ENCODE measurements around the gene RNASEH2B.

The RNASEH2B gene

GRCh38 chr13:50910485-50910805 lies 854 bp downstream of the RNASEH2B start:
- Histone ChIP-seq H3K4me3 (ENCODE audit: low read length) (peak overlapping the region; percentile 86), H3K9me3 (ENCODE audit: control insufficient read depth, low read depth, low read length) (no peaks in the 10 kb centered on the region), H3K36me3 (ENCODE audit: control insufficient read depth, low read depth, low read length) (no peaks in the 10 kb centered on the region), H3K4me1 (ENCODE audit: control insufficient read depth, low read depth, low read length) (peaks cover 24% of the 10 kb centered on the region), H3K27ac (ENCODE audit: low read length) (no peak overlapping the region), H3K27me3 (ENCODE audit: control insufficient read depth, insufficient read depth, low read length) (no peaks in the 10 kb centered on the region), H3K9ac (ENCODE audit: low read length) (peak overlapping the region; percentile 86)

- peaks cover 29% of the 10 kb centered on the region for H3K4me1 ChIP-seq (ENCODE audit: control insufficient read depth, low read depth, low read length)
- no peaks in the 10 kb centered on the region for H3K27me3 ChIP-seq (ENCODE audit: control insufficient read depth, insufficient read depth, low read length)
- H3K9me3 ChIP-seq (ENCODE audit: control insufficient read depth, low read depth, low read length) = no peaks in the 10 kb centered on the region
- H3K27ac ChIP-seq (ENCODE audit: low read length) = no peak overlapping the region
- H3K4me3 ChIP-seq (ENCODE audit: low read length) = peak overlapping the region; percentile 86
- H3K9ac ChIP-seq (ENCODE audit: low read length) = no peak overlapping the region
- no peaks in the 10 kb centered on the region for H3K36me3 ChIP-seq (ENCODE audit: control insufficient read depth, low read depth, low read length)
Measured at GRCh38 chr13:50911081-50911631, 1.6 kb downstream of the RNASEH2B start.

- no peak overlapping the region for H3K9ac ChIP-seq (ENCODE audit: low read length)
- H3K4me3 ChIP-seq (ENCODE audit: low read length) = peak overlapping the region; percentile 86
- H3K9me3 ChIP-seq (ENCODE audit: control insufficient read depth, low read depth, low read length) = no peaks in the 10 kb centered on the region
- H3K27ac ChIP-seq (ENCODE audit: low read length) = no peak overlapping the region
- H3K27me3 ChIP-seq (ENCODE audit: control insufficient read depth, insufficient read depth, low read length) = no peaks in the 10 kb centered on the region
- H3K4me1 ChIP-seq (ENCODE audit: control insufficient read depth, low read depth, low read length) = peaks cover 39% of the 10 kb centered on the region
- H3K36me3 ChIP-seq (ENCODE audit: control insufficient read depth, low read depth, low read length) = no peaks in the 10 kb centered on the region
Measured at GRCh38 chr13:50911937-50912795, 2.6 kb downstream of the RNASEH2B start.

GRCh38 chr13:50912851-50913250 lies 3.3 kb downstream of the RNASEH2B start:
- Histone ChIP-seq H3K36me3 (ENCODE audit: control insufficient read depth, low read depth, low read length) (no peaks in the 10 kb centered on the region), H3K27me3 (ENCODE audit: control insufficient read depth, insufficient read depth, low read length) (no peaks in the 10 kb centered on the region), H3K9me3 (ENCODE audit: control insufficient read depth, low read depth, low read length) (no peaks in the 10 kb centered on the region), H3K27ac (ENCODE audit: low read length) (no peak overlapping the region), H3K4me3 (ENCODE audit: low read length) (no peak overlapping the region), H3K4me1 (ENCODE audit: control insufficient read depth, low read depth, low read length) (peaks cover 40% of the 10 kb centered on the region), H3K9ac (ENCODE audit: low read length) (no peak overlapping the region)

GRCh38 chr13:50914176-50914700 lies 4.6 kb downstream of the RNASEH2B start:
- Histone ChIP-seq H3K27ac (ENCODE audit: low read length) (no peak overlapping the region), H3K4me3 (ENCODE audit: low read length) (no peak overlapping the region), H3K36me3 (ENCODE audit: control insufficient read depth, low read depth, low read length) (no peaks in the 10 kb centered on the region), H3K9ac (ENCODE audit: low read length) (no peak overlapping the region), H3K27me3 (ENCODE audit: control insufficient read depth, insufficient read depth, low read length) (no peaks in the 10 kb centered on the region), H3K9me3 (ENCODE audit: control insufficient read depth, low read depth, low read length) (no peaks in the 10 kb centered on the region), H3K4me1 (ENCODE audit: control insufficient read depth, low read depth, low read length) (peaks cover 38% of the 10 kb centered on the region)

- no peak overlapping the region for H3K4me3 ChIP-seq (ENCODE audit: low read length)
Measured at GRCh38 chr13:50914848-50915247, 5.3 kb downstream of the RNASEH2B start.

GRCh38 chr13:50915565-50915964 lies 6.0 kb downstream of the RNASEH2B start:
- no peaks in the 10 kb centered on the region for H3K36me3 ChIP-seq (ENCODE audit: control insufficient read depth, low read depth, low read length)
- H3K4me1 ChIP-seq (ENCODE audit: control insufficient read depth, low read depth, low read length) = peaks cover 34% of the 10 kb centered on the region
- no peaks in the 10 kb centered on the region for H3K9me3 ChIP-seq (ENCODE audit: control insufficient read depth, low read depth, low read length)
- no peak overlapping the region for H3K9ac ChIP-seq (ENCODE audit: low read length)
- no peak overlapping the region for H3K27ac ChIP-seq (ENCODE audit: low read length)
- no peak overlapping the region for H3K4me3 ChIP-seq (ENCODE audit: low read length)
- H3K27me3 ChIP-seq (ENCODE audit: control insufficient read depth, insufficient read depth, low read length) = no peaks in the 10 kb centered on the region

More at GRCh38 chr13:50914848-50915247, 5.3 kb downstream of the RNASEH2B start:
- H3K9ac ChIP-seq (ENCODE audit: low read length) = no peak overlapping the region
- H3K4me1 ChIP-seq (ENCODE audit: control insufficient read depth, low read depth, low read length) = peaks cover 36% of the 10 kb centered on the region
- no peaks in the 10 kb centered on the region for H3K27me3 ChIP-seq (ENCODE audit: control insufficient read depth, insufficient read depth, low read length)
- H3K9me3 ChIP-seq (ENCODE audit: control insufficient read depth, low read depth, low read length) = no peaks in the 10 kb centered on the region
- no peaks in the 10 kb centered on the region for H3K36me3 ChIP-seq (ENCODE audit: control insufficient read depth, low read depth, low read length)
- no peak overlapping the region for H3K27ac ChIP-seq (ENCODE audit: low read length)

GRCh38 chr13:50916701-50917184 lies 7.2 kb downstream of the RNASEH2B start:
- Histone ChIP-seq H3K36me3 (ENCODE audit: control insufficient read depth, low read depth, low read length) (no peaks in the 10 kb centered on the region), H3K9ac (ENCODE audit: low read length) (no peak overlapping the region), H3K4me1 (ENCODE audit: control insufficient read depth, low read depth, low read length) (peaks cover 23% of the 10 kb centered on the region), H3K4me3 (ENCODE audit: low read length) (no peak overlapping the region), H3K9me3 (ENCODE audit: control insufficient read depth, low read depth, low read length) (no peaks in the 10 kb centered on the region), H3K27me3 (ENCODE audit: control insufficient read depth, insufficient read depth, low read length) (no peaks in the 10 kb centered on the region), H3K27ac (ENCODE audit: low read length) (no peak overlapping the region)

- Histone ChIP-seq H3K4me1 (ENCODE audit: control insufficient read depth, low read depth, low read length) (peaks cover 20% of the 10 kb centered on the region), H3K4me3 (ENCODE audit: low read length) (no peak overlapping the region), H3K36me3 (ENCODE audit: control insufficient read depth, low read depth, low read length) (no peaks in the 10 kb centered on the region), H3K27ac (ENCODE audit: low read length) (no peak overlapping the region), H3K27me3 (ENCODE audit: control insufficient read depth, insufficient read depth, low read length) (no peaks in the 10 kb centered on the region), H3K9ac (ENCODE audit: low read length) (no peak overlapping the region), H3K9me3 (ENCODE audit: control insufficient read depth, low read depth, low read length) (peaks cover under 1% of the 10 kb centered on the region)
Measured at GRCh38 chr13:50917572-50917971, 8.0 kb downstream of the RNASEH2B start.

- no peak overlapping the region for H3K4me3 ChIP-seq (ENCODE audit: low read length)
- H3K27ac ChIP-seq (ENCODE audit: low read length) = no peak overlapping the region
- H3K9ac ChIP-seq (ENCODE audit: low read length) = no peak overlapping the region
- H3K4me1 ChIP-seq (ENCODE audit: control insufficient read depth, low read depth, low read length) = peaks cover 20% of the 10 kb centered on the region
- no peaks in the 10 kb centered on the region for H3K36me3 ChIP-seq (ENCODE audit: control insufficient read depth, low read depth, low read length)
- H3K27me3 ChIP-seq (ENCODE audit: control insufficient read depth, insufficient read depth, low read length) = no peaks in the 10 kb centered on the region
- peaks cover 10% of the 10 kb centered on the region for H3K9me3 ChIP-seq (ENCODE audit: control insufficient read depth, low read depth, low read length)
Measured at GRCh38 chr13:50918567-50918966, 9.0 kb downstream of the RNASEH2B start.

GRCh38 chr13:50919277-50919676 lies 9.7 kb downstream of the RNASEH2B start:
- no peaks in the 10 kb centered on the region for H3K27me3 ChIP-seq (ENCODE audit: control insufficient read depth, insufficient read depth, low read length)
- H3K36me3 ChIP-seq (ENCODE audit: control insufficient read depth, low read depth, low read length) = no peaks in the 10 kb centered on the region
- H3K27ac ChIP-seq (ENCODE audit: low read length) = no peak overlapping the region
- H3K9me3 ChIP-seq (ENCODE audit: control insufficient read depth, low read depth, low read length) = peaks cover 16% of the 10 kb centered on the region
- H3K4me1 ChIP-seq (ENCODE audit: control insufficient read depth, low read depth, low read length) = peaks cover 20% of the 10 kb centered on the region
- no peak overlapping the region for H3K4me3 ChIP-seq (ENCODE audit: low read length)
- H3K9ac ChIP-seq (ENCODE audit: low read length) = no peak overlapping the region
